GM21723 (cell line): ENCODE measurements around the gene GREB1L.
"Not testable (repeated sequence)": the region's sequence is repeated elsewhere in the genome, so short reads cannot be mapped to it uniquely, and the experiment has no call there.

Experiments used
- ATAC-seq: cut with Tn5 transposase; IDR thresholded peaks from one replicate; pipeline ENCODE4 v1.9.1; 2021; ENCODE audit warnings: mild to moderate bottlenecking, moderate library complexity; ENCODE audit not compliant: unreplicated experiment

The GREB1L gene

GRCh38 chr18:21242141-21242779, at the start of gene GREB1L:
Gene GREB1L, plus strand, starts transcription at chr18:21242232. Its CDS starts 141,287 bp downstream, at chr18:21383519.
- ATAC-seq = no peak

GRCh38 chr18:21192308-21192624, 49.8 kb upstream of the GREB1L start:
- no peak for ATAC-seq

- ATAC-seq = no peak
These were observed 46.9 kb upstream of the GREB1L start for GRCh38 chr18:21194871-21195771.

- ATAC-seq = no peak
These were observed 45.6 kb upstream of the GREB1L start for GRCh38 chr18:21196426-21196825.

GRCh38 chr18:21203126-21203525, 38.9 kb upstream of the GREB1L start:
- no peak for ATAC-seq

GRCh38 chr18:21203542-21204241, 38.3 kb upstream of the GREB1L start:
- no peak for ATAC-seq

- no peak for ATAC-seq
These were observed 36.3 kb upstream of the GREB1L start for GRCh38 chr18:21205695-21206094.

- ATAC-seq = no peak
These were observed 31.8 kb upstream of the GREB1L start for GRCh38 chr18:21210278-21210677.

- ATAC-seq = no peak
These were observed 31.2 kb upstream of the GREB1L start for GRCh38 chr18:21210784-21211183.

- not testable (repeated sequence) for ATAC-seq
These were observed 27.6 kb upstream of the GREB1L start for GRCh38 chr18:21214409-21214808.

GRCh38 chr18:21215490-21215889, 26.5 kb upstream of the GREB1L start:
- no peak for ATAC-seq

GRCh38 chr18:21218862-21219261, 23.2 kb upstream of the GREB1L start:
- ATAC-seq = no peak

GRCh38 chr18:21230436-21230835, 11.6 kb upstream of the GREB1L start:
- no peak for ATAC-seq

- no peak for ATAC-seq
These were observed 557 bp upstream of the GREB1L start for GRCh38 chr18:21241301-21242048.

- no peak for ATAC-seq
These were observed 859 bp downstream of the GREB1L start for GRCh38 chr18:21242780-21243401.

- ATAC-seq = no peak
These were observed 12.5 kb downstream of the GREB1L start for GRCh38 chr18:21254576-21254975.

- ATAC-seq = no peak
These were observed 13.2 kb downstream of the GREB1L start for GRCh38 chr18:21255211-21255610.

GRCh38 chr18:21257386-21257785, 15.4 kb downstream of the GREB1L start:
- no peak for ATAC-seq

- ATAC-seq = no peak
These were observed 18.6 kb downstream of the GREB1L start for GRCh38 chr18:21260621-21261020.

- ATAC-seq = no peak
These were observed 19.3 kb downstream of the GREB1L start for GRCh38 chr18:21261352-21261751.

GRCh38 chr18:21262244-21262643, 20.2 kb downstream of the GREB1L start:
- no peak for ATAC-seq
